ENCODE results near the gene ICAM5. TPM values are rescaled to one million over a fixed set of nuclear protein-coding genes. Genes with fewer than 3 reads are reported as not detected.

The ICAM5 gene
- total and polyA plus RNA-seq, 4 experiments from 2014 or later: 0.20 to 0.36 TPM; not detected in 2

DNA sequence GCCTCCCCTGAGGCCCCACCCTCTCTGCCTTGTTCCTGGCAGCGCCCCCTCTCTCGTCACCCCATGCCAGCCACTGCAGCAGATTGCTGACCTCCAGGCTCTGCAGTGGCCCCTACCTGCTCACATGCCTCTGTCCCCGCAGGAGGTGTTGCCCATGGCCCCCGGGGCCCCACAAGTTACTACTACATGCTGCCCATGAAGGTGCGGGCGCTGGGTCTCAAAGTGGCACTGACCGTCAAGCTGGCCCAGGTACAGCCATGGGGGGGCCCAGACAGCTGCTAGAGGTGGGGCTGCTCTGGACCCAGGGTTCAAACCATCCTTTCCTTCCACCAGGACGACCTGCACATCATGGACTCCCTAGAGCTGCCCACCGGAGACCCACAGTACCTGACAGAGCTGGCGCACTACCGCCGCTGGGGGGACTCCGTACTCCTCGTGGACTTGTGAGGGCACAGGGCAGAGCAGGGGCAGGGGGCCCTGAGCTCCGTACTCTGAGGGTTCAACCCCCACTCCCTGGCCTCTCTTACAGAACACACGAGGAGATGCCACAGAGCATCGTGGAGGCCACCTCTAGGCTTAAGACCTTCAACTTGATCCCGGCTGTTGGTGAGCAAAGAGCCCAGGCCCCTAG lies 31.6 kb upstream of the ICAM5 start:
- ChIA-PET CTCF (ENCODE audit: partially characterized antibody) (interaction anchor here (0.6 to 4.8 kb wide), 33 partner anchors 8 to 492 kb away, joined by 3 to 80 read pairs (median 4); partner anchors contain the start of genes FDX2, ICAM1, ICAM4 and ICAM5), POLR2A (ENCODE audit: partially characterized antibody) (interaction anchor here (0.7 to 3.6 kb wide), 11 partner anchors 8 to 437 kb away, joined by 3 to 36 read pairs (median 5); partner anchors contain the start of genes ICAM1, ICAM5 and TYK2)
- no peaks in the 10 kb centered on the region for H3K9me3 ChIP-seq (ENCODE audit: control insufficient read depth in 1 of 2, low read length in 2 of 2)
- no peak overlapping the region for H3K27ac ChIP-seq (ENCODE audit: low read depth, low read length)
- Mint-ChIP-seq H3K36me3 (peaks cover 27 to 49% of the 10 kb centered on the region in 2 donors), H3K9me3 (no peaks in the 10 kb centered on the region), H3K4me3 (peak overlapping the region in 1 of 8 donors; percentile 54), H3K27me3 (no peaks in the 10 kb centered on the region), H3K27ac (peak overlapping the region in 2 of 7 donors; percentile 7 to 71), H3K4me1 (peaks cover 7 to 21% (median 11%) of the 10 kb centered on the region in 4 donors)
- intact Hi-C loops (cut with micrococcal nuclease): no loop called here
- H3K27me3 ChIP-seq (ENCODE audit: insufficient read depth, low read length): no peaks in the 10 kb centered on the region
- H3K4me3 ChIP-seq (ENCODE audit: low read length in 2 of 2): no peak overlapping the region
- DNase-seq: no peak
- H3K4me1 ChIP-seq (ENCODE audit: insufficient read depth, low read length): peaks cover 25% of the 10 kb centered on the region
- H3K36me3 ChIP-seq (ENCODE audit: insufficient read depth, low read length): peaks cover 39% of the 10 kb centered on the region

DNA sequence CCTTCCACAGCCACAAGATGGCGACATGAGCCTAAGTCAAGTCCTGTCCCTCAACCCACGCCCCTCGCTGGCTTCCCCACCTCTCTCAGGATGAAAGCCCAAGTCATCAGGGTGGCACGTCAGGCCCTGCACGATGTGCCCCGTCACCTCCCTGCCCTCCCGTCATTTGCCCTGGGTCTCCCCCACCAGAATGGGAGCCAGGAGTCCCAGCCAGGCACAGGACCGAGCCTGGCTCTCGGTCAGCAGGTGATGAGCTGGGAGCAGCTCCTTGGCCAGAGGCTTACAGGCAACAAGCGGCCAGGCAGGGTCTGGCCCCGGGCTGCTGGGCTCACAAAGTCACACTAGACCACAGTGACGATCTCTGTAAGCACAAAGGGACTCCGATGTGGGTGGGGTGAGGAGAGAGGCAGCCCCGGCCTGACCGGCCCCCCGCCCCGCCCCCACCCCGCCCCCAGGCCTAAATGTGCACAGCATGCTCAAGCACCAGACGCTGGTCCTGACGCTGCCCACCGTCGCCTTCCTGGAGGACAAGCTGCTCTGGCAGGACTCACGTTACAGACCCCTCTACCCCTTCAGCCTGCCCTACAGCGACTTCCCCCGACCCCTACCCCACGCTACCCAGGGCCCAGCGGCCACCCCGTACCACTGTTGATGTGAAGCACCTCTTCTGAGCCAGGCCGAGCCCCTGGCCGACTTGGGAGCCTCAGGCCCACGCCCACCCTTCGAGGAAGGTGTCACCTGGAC lies 30.4 kb upstream of the ICAM5 start:
- no peaks in the 10 kb centered on the region for H3K27me3 ChIP-seq (ENCODE audit: insufficient read depth, low read length)
- H3K4me3 Mint-ChIP-seq: peak overlapping the region in 1 of 8 donors; percentile 68
- peak overlapping the region in 4 of 7 donors; percentile 17 to 76 (median 54) for H3K27ac Mint-ChIP-seq
- H3K36me3 Mint-ChIP-seq: peaks cover 21 to 42% of the 10 kb centered on the region in 2 donors
- H3K27me3 Mint-ChIP-seq: no peaks in the 10 kb centered on the region
- peaks cover 20% of the 10 kb centered on the region for H3K4me1 ChIP-seq (ENCODE audit: insufficient read depth, low read length)
- H3K36me3 ChIP-seq (ENCODE audit: insufficient read depth, low read length): peaks cover 33% of the 10 kb centered on the region
- H3K9me3 ChIP-seq (ENCODE audit: control insufficient read depth in 1 of 2, low read length in 2 of 2): no peaks in the 10 kb centered on the region
- peak overlapping the region; percentile 16 for H3K27ac ChIP-seq (ENCODE audit: low read depth, low read length)
- no peak overlapping the region for H3K4me3 ChIP-seq (ENCODE audit: low read length in 2 of 2)
- ChIA-PET POLR2A (ENCODE audit: partially characterized antibody) (interaction anchor here (0.7 to 3.6 kb wide), 13 partner anchors 7 to 436 kb away, joined by 3 to 36 read pairs (median 5); partner anchors contain the start of genes ICAM1, ICAM5, MRPL4 and TYK2), CTCF (ENCODE audit: partially characterized antibody) (interaction anchor here (0.6 to 4.8 kb wide), 35 partner anchors 9 to 328 kb away, joined by 3 to 80 read pairs (median 4); partner anchors contain the start of genes FDX2, ICAM1, ICAM4 and ICAM5)
- H3K4me1 Mint-ChIP-seq: peaks cover 5 to 17% (median 8%) of the 10 kb centered on the region in 4 donors
- H3K9me3 Mint-ChIP-seq: no peaks in the 10 kb centered on the region
- DNase-seq: peak; percentile 82 to 94 (median 86)
- intact Hi-C loops (cut with micrococcal nuclease): loop anchor here (1.0 kb wide), 1 partner anchor 130 kb away; no protein-coding TSS in a partner anchor

DNA sequence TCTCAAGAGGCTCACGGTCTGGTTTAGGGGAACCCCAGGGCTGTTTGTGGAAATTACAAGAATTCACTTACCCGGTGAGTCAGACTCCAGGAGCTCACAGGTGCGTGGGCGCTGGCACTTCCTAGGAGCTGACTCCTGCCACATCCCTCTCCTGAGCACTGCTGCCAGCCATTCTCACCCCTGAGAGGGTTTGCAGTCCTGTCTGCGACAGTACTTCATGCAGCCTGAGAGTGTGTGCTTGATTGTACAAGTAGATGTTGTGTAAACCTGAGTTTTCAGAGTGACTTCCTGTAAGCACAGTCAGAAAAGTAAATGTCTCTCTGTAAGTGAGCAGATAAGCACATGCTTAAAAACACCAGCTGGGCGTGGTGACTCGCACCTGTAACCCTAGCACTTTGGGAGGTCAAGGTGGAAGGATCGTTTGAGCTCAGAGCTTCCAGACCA lies 29.6 kb upstream of the ICAM5 start:
- H3K36me3 Mint-ChIP-seq: peaks cover 18 to 34% of the 10 kb centered on the region in 2 donors
- H3K27ac Mint-ChIP-seq: peak overlapping the region; percentile 36 to 87 (median 57)
- H3K27ac ChIP-seq (ENCODE audit: low read depth, low read length): peak overlapping the region; percentile 16
- H3K4me3 ChIP-seq (ENCODE audit: low read length in 2 of 2): no peak overlapping the region
- intact Hi-C loops (cut with micrococcal nuclease): no loop called here
- H3K4me1 Mint-ChIP-seq: peaks cover 5 to 17% (median 8%) of the 10 kb centered on the region in 4 donors
- no peaks in the 10 kb centered on the region for H3K27me3 ChIP-seq (ENCODE audit: insufficient read depth, low read length)
- DNase-seq: peak in 1 of 5 donors; percentile 67
- H3K27me3 Mint-ChIP-seq: no peaks in the 10 kb centered on the region
- ChIA-PET CTCF (ENCODE audit: partially characterized antibody) (interaction anchor here (0.8 to 4.8 kb wide), 14 partner anchors 10 to 328 kb away, joined by 3 to 80 read pairs (median 12); partner anchors contain the start of genes ICAM1 and TYK2), POLR2A (ENCODE audit: partially characterized antibody) (interaction anchor here (1.5 to 3.6 kb wide), 6 partner anchors 8 to 132 kb away, joined by 4 to 36 read pairs (median 10); partner anchors contain the start of genes ICAM1, ICAM5, MRPL4 and TYK2)
- no peaks in the 10 kb centered on the region for H3K9me3 ChIP-seq (ENCODE audit: control insufficient read depth in 1 of 2, low read length in 2 of 2)
- peaks cover 20% of the 10 kb centered on the region for H3K4me1 ChIP-seq (ENCODE audit: insufficient read depth, low read length)
- peaks cover 26% of the 10 kb centered on the region for H3K36me3 ChIP-seq (ENCODE audit: insufficient read depth, low read length)
- no peaks in the 10 kb centered on the region for H3K9me3 Mint-ChIP-seq
- no peak overlapping the region for H3K4me3 Mint-ChIP-seq

DNA sequence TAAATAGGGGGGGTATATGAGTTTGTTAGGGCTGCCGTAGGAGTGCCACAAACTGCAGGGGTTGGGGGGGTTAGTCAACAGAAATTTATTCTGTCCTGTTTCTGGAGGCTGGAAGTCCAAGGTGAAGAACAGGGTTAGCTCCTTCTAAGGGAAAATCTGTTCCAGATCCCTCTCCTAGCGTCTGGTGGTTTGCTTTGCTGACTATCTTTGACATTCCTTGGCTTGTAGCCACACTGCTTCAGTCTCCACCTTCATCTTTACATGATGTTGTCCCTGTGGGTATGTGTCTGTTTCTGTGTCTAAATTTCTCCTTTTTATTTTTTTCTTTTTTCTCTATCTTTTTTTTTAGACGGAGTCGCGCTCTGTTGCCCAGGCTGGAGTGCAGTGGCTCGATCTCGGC lies 27.0 kb upstream of the ICAM5 start:
- ChIA-PET CTCF (ENCODE audit: partially characterized antibody) (interaction anchor here (1.1 to 9.8 kb wide), 3 partner anchors 67 to 125 kb away, joined by 3 to 235 read pairs (median 80); no protein-coding TSS in a partner anchor), POLR2A (ENCODE audit: partially characterized antibody) (no interaction called here)
- no peaks in the 10 kb centered on the region for H3K9me3 ChIP-seq (ENCODE audit: control insufficient read depth in 1 of 2, low read length in 2 of 2)
- no peaks in the 10 kb centered on the region for H3K27me3 Mint-ChIP-seq
- intact Hi-C loops (cut with micrococcal nuclease): no loop called here
- no peak overlapping the region for H3K27ac ChIP-seq (ENCODE audit: low read depth, low read length)
- peaks cover 3 to 14% (median 5%) of the 10 kb centered on the region in 4 donors for H3K4me1 Mint-ChIP-seq
- no peaks in the 10 kb centered on the region for H3K27me3 ChIP-seq (ENCODE audit: insufficient read depth, low read length)
- peaks cover 20% of the 10 kb centered on the region for H3K4me1 ChIP-seq (ENCODE audit: insufficient read depth, low read length)
- DNase-seq: no peak
- H3K36me3 Mint-ChIP-seq: peaks cover under 1 to 13% of the 10 kb centered on the region in 2 donors
- H3K9me3 Mint-ChIP-seq: no peaks in the 10 kb centered on the region
- no peak overlapping the region for H3K4me3 ChIP-seq (ENCODE audit: low read length in 2 of 2)
- no peak overlapping the region for H3K4me3 Mint-ChIP-seq
- peak overlapping the region in 1 of 7 donors; percentile 29 for H3K27ac Mint-ChIP-seq
- peaks cover 11% of the 10 kb centered on the region for H3K36me3 ChIP-seq (ENCODE audit: insufficient read depth, low read length)

DNA sequence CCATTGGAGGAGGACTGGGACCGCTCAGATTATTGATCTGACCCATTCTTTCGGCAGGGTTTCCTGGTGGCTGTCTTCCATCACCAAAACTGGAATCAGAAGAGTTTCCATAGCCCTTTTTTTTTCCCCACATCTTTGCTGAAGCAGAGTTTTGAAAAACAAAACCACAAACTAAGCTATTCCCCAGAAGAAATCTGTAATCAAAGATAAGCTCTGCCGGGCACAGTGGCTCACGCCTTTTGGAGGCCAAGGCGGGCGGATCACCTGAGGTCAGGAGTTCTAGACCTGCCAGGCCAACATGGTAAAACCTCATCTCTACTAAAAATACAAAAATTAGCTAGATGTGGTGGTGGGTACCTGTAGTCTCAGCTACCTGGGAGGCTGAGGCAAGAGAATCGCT lies 23.0 kb upstream of the ICAM5 start:
- Histone ChIP-seq H3K4me3 (ENCODE audit: low read length in 2 of 2) (no peak overlapping the region), H3K9me3 (ENCODE audit: control insufficient read depth in 1 of 2, low read length in 2 of 2) (no peaks in the 10 kb centered on the region), H3K36me3 (ENCODE audit: insufficient read depth, low read length) (no peaks in the 10 kb centered on the region), H3K4me1 (ENCODE audit: insufficient read depth, low read length) (peaks cover 22% of the 10 kb centered on the region), H3K27ac (ENCODE audit: low read depth, low read length) (no peak overlapping the region), H3K27me3 (ENCODE audit: insufficient read depth, low read length) (no peaks in the 10 kb centered on the region)
- POLR2A ChIA-PET (ENCODE audit: partially characterized antibody): no interaction called here
- Mint-ChIP-seq H3K27ac (peak overlapping the region in 1 of 7 donors; percentile 38), H3K27me3 (no peaks in the 10 kb centered on the region), H3K9me3 (no peaks in the 10 kb centered on the region), H3K36me3 (peaks cover 0 to 4% of the 10 kb centered on the region in 2 donors), H3K4me3 (no peak overlapping the region), H3K4me1 (peaks cover 2 to 27% (median 14%) of the 10 kb centered on the region in 4 donors)
- no peak for DNase-seq
- CTCF ChIA-PET (ENCODE audit: partially characterized antibody): interaction anchor here (0.6 to 9.8 kb wide), 7 partner anchors 22 to 433 kb away, joined by 3 to 235 read pairs (median 4); partner anchors contain the start of gene ICAM5
- intact Hi-C loops (cut with micrococcal nuclease): no loop called here

DNA sequence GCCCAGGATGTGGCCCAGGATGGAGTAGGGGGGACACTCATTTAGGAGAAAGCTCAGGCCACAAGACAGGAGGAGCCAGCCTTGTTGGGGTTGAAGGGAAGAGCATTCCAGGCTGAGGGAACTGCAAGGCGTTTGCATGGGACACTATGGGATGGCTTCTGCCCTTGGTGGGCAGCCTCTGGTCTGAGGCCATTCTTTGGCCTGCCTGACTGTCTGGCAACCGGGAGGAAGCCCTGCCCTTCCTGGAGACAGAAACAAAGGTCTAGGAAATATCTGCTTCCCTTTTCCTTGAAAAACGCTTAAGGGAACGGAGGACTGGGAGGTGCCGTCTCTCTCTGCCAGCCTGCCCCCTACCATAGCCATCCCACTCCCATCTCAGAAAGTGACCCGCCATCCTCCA lies 21.7 kb upstream of the ICAM5 start:
- ChIA-PET POLR2A (ENCODE audit: partially characterized antibody) (interaction anchor here (4.2 to 4.7 kb wide), 2 partner anchors 9 to 120 kb away, joined by 36 to 73 read pairs; no protein-coding TSS in a partner anchor), CTCF (ENCODE audit: partially characterized antibody) (interaction anchor here (1.6 to 9.8 kb wide), 6 partner anchors 8 to 167 kb away, joined by 4 to 235 read pairs (median 34); partner anchors contain the start of gene ICAM5)
- peaks cover 7 to 36% (median 22%) of the 10 kb centered on the region in 4 donors for H3K4me1 Mint-ChIP-seq
- H3K9me3 Mint-ChIP-seq: no peaks in the 10 kb centered on the region
- DNase-seq: no peak
- Histone ChIP-seq H3K4me1 (ENCODE audit: insufficient read depth, low read length) (peaks cover 34% of the 10 kb centered on the region), H3K9me3 (ENCODE audit: control insufficient read depth in 1 of 2, low read length in 2 of 2) (no peaks in the 10 kb centered on the region), H3K4me3 (ENCODE audit: low read length in 2 of 2) (no peak overlapping the region), H3K27me3 (ENCODE audit: insufficient read depth, low read length) (no peaks in the 10 kb centered on the region), H3K36me3 (ENCODE audit: insufficient read depth, low read length) (no peaks in the 10 kb centered on the region), H3K27ac (ENCODE audit: low read depth, low read length) (no peak overlapping the region)
- H3K27ac Mint-ChIP-seq: peak overlapping the region in 2 of 7 donors; percentile 24 to 73
- no peaks in the 10 kb centered on the region for H3K27me3 Mint-ChIP-seq
- H3K4me3 Mint-ChIP-seq: peak overlapping the region in 1 of 8 donors; percentile 52
- intact Hi-C loops (cut with micrococcal nuclease): no loop called here
- H3K36me3 Mint-ChIP-seq: peaks cover 0 to 5% of the 10 kb centered on the region in 2 donors

Data from CD4-positive, alpha-beta memory T cell (primary cell).